Stimulated activated CD8-positive, alpha-beta memory T cell treated with anti-CD3 and anti-CD28 coated beads, Interleukin-15, amount 100 ng/mL, for 24 hours (primary cell): Measurements from ENCODE around the gene MXRA7.

Experiments used
- DNase-seq: peaks from one replicate; pipeline ENCODE4 v3.0.0-alpha.2; 2020; ENCODE audit warnings: low read depth

Gene MXRA7

DNA sequence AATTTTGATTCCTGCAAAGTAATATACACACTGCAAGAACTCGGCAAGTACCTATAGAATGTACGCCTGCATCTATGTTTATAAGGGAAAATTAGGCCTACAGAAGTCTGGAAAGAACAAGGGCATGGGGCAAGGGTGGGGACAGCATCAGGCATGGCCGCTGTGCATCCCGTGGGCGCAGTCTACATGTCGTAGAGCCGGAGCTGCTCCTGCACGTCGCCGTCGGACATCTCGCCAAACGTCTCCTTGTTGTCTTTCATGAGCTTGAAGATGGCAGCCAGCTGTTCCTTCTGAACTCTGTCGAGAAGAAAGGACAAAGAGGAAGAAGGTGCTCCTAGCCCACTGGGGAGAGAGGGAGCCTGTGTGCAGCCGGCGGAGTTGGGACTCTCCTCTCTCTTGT, 33.4 kb downstream of the MXRA7 start:
- DNase-seq, result no peak

DNA sequence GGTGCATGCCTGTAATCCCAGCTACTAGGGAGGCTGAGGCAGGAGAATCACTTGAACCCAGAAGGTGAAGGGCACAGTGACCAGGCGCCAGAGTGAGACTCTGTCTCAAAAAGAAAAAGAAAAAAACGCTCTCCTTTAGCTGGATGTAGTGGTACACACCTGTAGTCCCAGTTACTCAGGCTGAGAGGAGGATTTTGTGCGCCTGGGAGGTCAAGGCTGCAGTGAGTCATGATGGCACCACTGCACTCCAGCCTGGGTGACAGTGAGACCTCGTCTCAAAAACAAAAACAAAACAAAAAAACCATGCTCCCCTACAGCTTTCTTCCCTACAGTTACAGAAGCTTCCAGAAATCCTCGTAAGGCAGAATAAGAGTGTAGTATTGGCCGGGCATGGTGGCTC, 34.1 kb downstream of the MXRA7 start:
- no peak for DNase-seq

GRCh38 chr17:76675648-76676047, 35.1 kb downstream of the MXRA7 start:
- no peak for DNase-seq

- DNase-seq, result no peak
Measured at GRCh38 chr17:76674600-76674999, 36.2 kb downstream of the MXRA7 start.

- no peak for DNase-seq
Measured at GRCh38 chr17:76673729-76674128, 37.0 kb downstream of the MXRA7 start.

- no peak for DNase-seq
Measured at GRCh38 chr17:76672892-76673291, 37.9 kb downstream of the MXRA7 start.

GRCh38 chr17:76672270-76672851, 38.4 kb downstream of the MXRA7 start:
- no peak for DNase-seq

GRCh38 chr17:76671912-76672262, 38.9 kb downstream of the MXRA7 start:
- no peak for DNase-seq

GRCh38 chr17:76671123-76671911, 39.4 kb downstream of the MXRA7 start:
- peak; percentile 86 for DNase-seq

GRCh38 chr17:76670718-76671122, 40.0 kb downstream of the MXRA7 start:
- DNase-seq, result no peak

- DNase-seq, result no peak
Measured at GRCh38 chr17:76670020-76670717, 40.6 kb downstream of the MXRA7 start.

GRCh38 chr17:76667786-76668453, 42.8 kb downstream of the MXRA7 start:
- no peak for DNase-seq

DNA sequence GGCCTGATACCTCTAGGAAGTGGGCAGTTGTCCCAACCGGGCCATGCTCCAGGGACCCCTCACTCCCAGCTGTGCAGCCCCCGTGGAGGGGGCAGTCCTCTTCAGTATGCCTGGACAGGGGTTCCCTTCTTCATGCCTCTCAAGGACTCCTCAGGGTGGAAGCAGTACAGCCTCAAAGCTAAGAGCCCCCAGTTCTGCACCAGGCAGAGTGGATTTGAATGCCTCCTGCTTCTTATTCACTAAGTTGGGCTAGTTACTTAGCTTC, 43.3 kb downstream of the MXRA7 start:
- DNase-seq, result no peak

- no peak for DNase-seq
Measured at GRCh38 chr17:76660656-76661042, 50.1 kb downstream of the MXRA7 start.

DNA sequence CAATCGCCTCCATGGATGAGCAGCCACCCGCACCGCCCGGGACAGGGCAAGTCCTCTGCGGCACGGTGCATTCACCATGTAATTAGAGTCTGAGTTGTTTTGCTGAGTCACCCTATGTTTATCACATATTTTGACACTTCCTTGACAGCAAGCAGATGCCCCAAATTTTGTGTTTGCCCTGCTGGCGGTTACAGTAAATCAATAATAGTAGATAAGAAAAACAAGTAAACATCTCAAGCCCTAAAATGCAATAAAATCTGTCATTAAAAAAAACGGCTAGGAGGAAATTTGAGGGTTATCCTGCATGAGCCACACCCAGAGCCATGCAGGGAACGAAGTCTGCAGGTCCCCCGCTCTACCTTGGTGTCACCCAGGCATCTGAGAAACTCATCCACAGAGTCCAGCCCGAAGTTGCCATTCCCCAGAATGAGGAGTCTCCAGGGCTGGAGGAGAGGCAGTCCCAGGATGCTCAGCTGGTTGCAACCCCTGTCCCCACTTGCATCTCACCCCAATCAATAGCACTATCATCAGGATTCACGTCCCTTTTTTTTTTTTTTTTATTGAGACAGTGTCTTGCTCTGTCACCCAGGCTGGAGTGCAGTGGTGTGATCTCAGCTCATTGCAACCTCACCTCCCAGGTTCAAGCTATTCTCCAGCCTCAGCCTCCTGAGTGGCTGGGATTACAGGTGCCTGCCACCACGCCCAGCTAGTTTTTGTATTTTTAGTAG, 50.7 kb downstream of the MXRA7 start:
- no peak for DNase-seq

DNA sequence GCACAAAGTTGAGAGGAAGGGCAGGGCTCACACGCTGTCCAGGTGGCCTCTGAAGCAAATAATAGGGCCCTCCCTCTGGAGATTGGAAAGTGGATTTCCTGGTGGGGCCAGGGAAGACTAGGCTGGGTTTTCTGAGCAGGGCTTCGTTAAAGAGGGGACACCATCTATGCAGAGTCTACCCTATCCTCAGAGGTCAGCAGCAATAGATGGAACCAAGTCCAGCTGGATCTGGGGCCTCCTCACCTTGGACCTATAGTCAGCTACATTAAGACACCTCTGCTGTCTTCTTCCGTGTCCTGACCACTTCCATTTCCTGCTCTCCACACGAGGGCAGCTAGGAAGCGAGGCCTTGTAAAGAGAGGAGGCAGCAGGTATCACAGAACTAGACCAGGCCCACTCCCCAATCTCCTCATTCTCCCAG, 52.5 kb downstream of the MXRA7 start:
- no peak for DNase-seq

- no peak for DNase-seq
Measured at GRCh38 chr17:76657505-76658241, 53.1 kb downstream of the MXRA7 start.

DNA sequence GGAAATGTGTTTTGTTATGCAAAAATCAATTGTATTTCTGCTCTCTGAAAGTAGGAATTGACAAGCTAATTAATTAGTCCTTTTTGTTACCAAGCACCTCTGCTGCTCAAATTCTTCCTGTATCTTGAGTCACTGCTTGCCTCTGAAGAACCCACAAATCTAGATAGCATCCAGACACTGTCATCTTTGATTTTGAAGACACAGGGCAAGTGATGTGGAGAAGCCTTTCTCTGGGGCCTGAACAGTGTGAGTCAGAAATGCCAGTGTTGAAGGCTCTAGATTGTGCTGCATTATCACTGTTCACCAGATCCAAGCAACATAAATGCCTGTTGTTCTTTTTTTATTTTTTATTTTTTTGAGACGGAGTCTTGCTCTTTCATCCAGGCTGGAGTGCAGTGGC, 56.4 kb downstream of the MXRA7 start:
- no peak for DNase-seq

- DNase-seq, result no peak
Measured at GRCh38 chr17:76650504-76650903, 60.3 kb downstream of the MXRA7 start.

DNA sequence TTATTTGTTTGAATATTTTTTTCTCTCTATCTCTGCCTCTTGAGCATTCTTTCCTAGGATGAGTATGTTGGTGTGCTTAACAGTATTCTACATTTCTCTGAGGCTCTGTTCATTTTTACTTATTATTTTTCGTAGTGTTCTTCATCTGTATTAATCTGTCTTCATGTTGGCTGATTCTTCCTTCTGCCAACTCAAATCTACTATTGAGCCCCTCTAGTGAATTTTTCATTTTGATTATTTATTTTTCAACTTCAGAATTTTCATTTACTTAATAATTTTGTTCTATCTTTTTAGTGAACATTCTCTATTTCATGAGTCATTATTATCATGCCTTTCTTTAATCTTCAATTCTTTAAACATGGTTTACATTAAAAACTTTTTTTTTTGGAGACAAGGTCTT, 64.1 kb downstream of the MXRA7 start:
- no peak for DNase-seq

GRCh38 chr17:76645481-76645880, 65.3 kb downstream of the MXRA7 start:
- DNase-seq, result no peak

DNA sequence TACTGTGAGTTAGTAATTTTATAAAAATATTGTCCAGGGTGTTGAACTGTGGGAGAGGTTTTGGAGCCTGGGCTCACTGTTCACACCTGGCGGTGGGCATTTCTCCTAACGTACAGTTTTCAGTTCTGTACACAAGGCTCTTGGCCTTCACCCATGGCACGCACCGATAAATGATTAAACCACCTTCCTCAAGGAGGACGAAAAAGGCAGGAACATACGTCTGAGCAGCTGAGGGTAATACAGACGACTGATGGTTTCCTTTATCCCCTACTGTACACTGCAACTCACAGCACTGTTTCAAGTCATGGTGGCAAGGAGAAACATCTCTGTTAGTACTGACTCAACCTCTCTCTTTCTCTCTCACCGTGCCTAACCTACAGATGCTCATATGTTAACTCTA, 65.8 kb downstream of the MXRA7 start:
- DNase-seq, result no peak
